ENCODE measurements around the gene SYCN.

The SYCN gene

GRCh38 chr19:39156326-39157230 lies 47.5 kb downstream of the SYCN start:
- no peak for DNase-seq (ENCODE audit: low read depth in 1 of 2, low spot score in 1 of 2)

GRCh38 chr19:39155741-39156140 lies 48.3 kb downstream of the SYCN start:
- DNase-seq (ENCODE audit: low read depth in 1 of 2, low spot score in 1 of 2) = no peak

DNA sequence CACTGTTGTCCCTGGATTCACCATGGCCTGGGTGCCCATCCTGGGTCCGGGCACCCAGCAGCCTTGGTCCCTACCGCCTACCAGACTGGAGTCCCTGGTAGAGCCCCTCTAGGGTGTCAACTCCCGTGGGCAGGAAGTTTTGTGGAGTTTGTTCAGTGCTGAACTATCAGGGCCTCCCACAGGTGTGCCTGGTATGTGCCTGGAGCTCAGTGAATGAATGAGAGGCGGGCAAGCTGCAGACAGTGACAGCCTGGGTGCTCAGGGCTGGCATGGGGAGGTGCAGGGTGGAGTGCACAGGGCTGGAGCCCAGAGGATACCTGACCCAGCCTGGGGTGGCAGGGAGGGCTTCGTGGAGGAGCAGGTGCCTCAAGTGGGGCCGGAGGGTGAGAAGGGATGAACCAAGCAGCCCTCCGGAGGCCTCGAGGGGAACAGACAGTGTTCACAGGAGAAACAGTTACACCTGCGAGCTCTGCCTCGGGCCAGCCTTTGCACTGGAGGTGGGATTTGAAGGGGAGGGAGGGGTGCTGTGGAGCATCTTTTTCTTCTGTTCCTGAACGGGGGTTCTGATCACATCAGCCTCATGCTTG lies 48.9 kb downstream of the SYCN start:
- no peak for DNase-seq (ENCODE audit: low read depth in 1 of 2, low spot score in 1 of 2)

DNA sequence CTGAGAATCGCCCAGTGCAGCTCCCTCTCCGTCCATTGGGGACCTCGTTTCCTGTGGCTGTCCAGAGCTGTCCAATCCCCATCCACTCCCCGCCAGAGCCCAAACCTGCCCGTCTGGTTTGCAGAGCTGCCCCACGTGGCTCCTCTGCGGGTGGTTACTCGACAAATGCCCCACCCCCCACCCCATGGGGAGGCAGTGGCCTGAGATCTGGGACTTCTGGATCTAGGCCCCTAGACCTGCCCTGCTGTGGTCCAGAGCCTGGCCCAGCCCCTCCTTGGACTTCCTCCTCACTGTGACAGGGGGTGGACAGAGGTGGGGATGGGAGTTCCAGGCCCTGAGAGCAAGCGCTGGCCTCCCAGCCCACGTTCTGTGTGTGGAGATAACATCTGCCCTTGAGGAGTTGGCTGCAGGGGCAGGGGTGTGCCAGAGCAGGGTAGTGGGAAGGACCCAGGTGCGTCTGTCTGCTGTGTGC lies 49.4 kb downstream of the SYCN start:
- DNase-seq (ENCODE audit: low read depth in 1 of 2, low spot score in 1 of 2) = no peak

GRCh38 chr19:39154100-39154628 lies 49.9 kb downstream of the SYCN start:
- DNase-seq (ENCODE audit: low read depth in 1 of 2, low spot score in 1 of 2) = no peak
